ENCODE data around the gene FADS3. TPM values are rescaled to one million over a fixed set of nuclear protein-coding genes. Genes with fewer than 3 reads are reported as not detected.

Gene FADS3
- total and polyA plus RNA-seq, 2 of the 13 experiments (the other 11 are each of a cell fraction or from before 2014, with no cell fraction given) = 13.4 to 23.2 TPM

DNA sequence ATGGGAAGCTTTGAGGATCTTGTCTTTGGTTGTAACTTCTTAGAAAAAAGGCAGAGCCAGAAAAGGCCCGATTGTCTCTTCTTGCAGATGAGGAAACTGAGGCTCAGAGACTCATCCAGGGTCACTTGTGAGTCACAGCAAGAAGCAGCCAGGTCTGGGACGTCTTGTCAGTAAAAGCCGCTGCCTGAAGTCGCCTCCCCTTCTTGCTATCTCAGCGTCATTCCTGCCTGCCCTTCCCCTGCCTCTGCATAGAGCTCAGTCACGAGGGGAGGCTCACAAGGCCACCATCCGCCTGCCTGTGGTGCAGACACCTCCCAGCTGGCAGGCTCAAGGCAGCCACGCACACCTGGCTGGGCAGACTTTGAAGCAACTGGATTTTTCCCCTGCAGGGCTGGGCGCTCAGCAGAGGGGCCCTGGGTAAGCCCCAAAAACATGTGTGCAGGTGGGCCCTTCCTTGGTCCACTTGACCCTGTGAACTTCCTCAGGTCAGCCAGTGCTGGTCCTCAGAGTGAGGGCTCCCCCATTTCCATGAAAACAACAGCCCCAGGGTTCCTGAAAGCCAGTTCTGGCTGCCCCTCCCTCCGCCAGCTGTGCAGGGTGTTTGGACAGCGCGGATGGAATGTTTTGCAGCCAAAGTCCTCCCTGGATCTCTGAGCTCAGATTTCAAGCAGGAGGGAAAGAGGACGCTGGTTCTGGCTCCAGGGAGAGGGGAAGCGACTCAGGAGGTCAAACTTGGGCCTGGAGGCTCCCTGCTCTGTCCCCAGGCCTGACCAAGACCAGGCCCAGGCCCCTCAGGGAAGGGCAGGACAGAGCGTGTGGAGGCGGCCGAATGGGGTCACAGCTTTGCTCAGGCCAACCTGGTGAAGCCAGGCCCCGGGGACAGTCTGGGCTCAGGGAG is 32.1 kb upstream of the FADS3 start (continued):
- TF ChIP-seq, protein P1, sequence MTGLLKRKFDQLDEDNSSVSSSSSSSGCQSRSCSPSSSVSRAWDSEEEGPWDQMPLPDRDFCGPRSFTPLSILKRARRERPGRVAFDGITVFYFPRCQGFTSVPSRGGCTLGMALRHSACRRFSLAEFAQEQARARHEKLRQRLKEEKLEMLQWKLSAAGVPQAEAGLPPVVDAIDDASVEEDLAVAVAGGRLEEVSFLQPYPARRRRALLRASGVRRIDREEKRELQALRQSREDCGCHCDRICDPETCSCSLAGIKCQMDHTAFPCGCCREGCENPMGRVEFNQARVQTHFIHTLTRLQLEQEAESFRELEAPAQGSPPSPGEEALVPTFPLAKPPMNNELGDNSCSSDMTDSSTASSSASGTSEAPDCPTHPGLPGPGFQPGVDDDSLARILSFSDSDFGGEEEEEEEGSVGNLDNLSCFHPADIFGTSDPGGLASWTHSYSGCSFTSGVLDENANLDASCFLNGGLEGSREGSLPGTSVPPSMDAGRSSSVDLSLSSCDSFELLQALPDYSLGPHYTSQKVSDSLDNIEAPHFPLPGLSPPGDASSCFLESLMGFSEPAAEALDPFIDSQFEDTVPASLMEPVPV (CRISPR knock-in tag; IDR thresholded peaks at IDR 0.05) = 0 out of 2 replicates have a peak, but pooled peaks have one; percentile 39
- TF ChIP-seq ZNF30 (CRISPR knock-in tag; IDR thresholded peaks at IDR 0.05) (no peak), MAFG (CRISPR knock-in tag; IDR thresholded peaks at IDR 0.05) (no peak), NCOR1 (IDR thresholded peaks at IDR 0.05; ENCODE audit: borderline replicate concordance, low read length) (0 out of 2 replicates have a peak, but pooled peaks have one; percentile 16), ZNF720 (CRISPR knock-in tag; IDR thresholded peaks at IDR 0.05) (no peak), ZNF564 (CRISPR knock-in tag; IDR thresholded peaks at IDR 0.05) (peak; percentile 56; the same call in 1 of the 2 replicates), ATF7-NPFF (CRISPR knock-in tag; IDR thresholded peaks at IDR 0.05; ENCODE audit: low read depth) (peak; percentile 58; the same call in 1 of the 2 replicates), CHCHD3 (CRISPR knock-in tag; IDR thresholded peaks at IDR 0.05) (no peak), PHF20 (CRISPR knock-in tag; IDR thresholded peaks at IDR 0.05) (peak; percentile 55; the same call in 1 of the 2 replicates), SOX13 (IDR thresholded peaks at IDR 0.05) (no peak), SOX13 (CRISPR knock-in tag; conservative IDR thresholded peaks at IDR 0.05 in 1 of 2, IDR thresholded peaks at IDR 0.05 in 1 of 2) (peak in 1 of 2 experiments; percentile 62; a peak in 2 of 4 replicates), SMARCE1 (IDR thresholded peaks at IDR 0.05; ENCODE audit: borderline replicate concordance) (no peak), ZNF337 (CRISPR knock-in tag; IDR thresholded peaks at IDR 0.05; ENCODE audit: borderline replicate concordance, low read depth) (no peak), ZNF747 (CRISPR knock-in tag; IDR thresholded peaks at IDR 0.05; ENCODE audit: borderline replicate concordance) (no peak)
- TF ChIP-seq, protein P2, sequence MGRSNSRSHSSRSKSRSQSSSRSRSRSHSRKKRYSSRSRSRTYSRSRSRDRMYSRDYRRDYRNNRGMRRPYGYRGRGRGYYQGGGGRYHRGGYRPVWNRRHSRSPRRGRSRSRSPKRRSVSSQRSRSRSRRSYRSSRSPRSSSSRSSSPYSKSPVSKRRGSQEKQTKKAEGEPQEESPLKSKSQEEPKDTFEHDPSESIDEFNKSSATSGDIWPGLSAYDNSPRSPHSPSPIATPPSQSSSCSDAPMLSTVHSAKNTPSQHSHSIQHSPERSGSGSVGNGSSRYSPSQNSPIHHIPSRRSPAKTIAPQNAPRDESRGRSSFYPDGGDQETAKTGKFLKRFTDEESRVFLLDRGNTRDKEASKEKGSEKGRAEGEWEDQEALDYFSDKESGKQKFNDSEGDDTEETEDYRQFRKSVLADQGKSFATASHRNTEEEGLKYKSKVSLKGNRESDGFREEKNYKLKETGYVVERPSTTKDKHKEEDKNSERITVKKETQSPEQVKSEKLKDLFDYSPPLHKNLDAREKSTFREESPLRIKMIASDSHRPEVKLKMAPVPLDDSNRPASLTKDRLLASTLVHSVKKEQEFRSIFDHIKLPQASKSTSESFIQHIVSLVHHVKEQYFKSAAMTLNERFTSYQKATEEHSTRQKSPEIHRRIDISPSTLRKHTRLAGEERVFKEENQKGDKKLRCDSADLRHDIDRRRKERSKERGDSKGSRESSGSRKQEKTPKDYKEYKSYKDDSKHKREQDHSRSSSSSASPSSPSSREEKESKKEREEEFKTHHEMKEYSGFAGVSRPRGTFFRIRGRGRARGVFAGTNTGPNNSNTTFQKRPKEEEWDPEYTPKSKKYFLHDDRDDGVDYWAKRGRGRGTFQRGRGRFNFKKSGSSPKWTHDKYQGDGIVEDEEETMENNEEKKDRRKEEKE (IDR thresholded peaks at IDR 0.05) = no peak
- TF ChIP-seq, protein P3, sequence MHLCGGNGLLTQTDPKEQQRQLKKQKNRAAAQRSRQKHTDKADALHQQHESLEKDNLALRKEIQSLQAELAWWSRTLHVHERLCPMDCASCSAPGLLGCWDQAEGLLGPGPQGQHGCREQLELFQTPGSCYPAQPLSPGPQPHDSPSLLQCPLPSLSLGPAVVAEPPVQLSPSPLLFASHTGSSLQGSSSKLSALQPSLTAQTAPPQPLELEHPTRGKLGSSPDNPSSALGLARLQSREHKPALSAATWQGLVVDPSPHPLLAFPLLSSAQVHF (CRISPR knock-in tag; IDR thresholded peaks at IDR 0.05) = no peak
- TF ChIP-seq, protein P4, sequence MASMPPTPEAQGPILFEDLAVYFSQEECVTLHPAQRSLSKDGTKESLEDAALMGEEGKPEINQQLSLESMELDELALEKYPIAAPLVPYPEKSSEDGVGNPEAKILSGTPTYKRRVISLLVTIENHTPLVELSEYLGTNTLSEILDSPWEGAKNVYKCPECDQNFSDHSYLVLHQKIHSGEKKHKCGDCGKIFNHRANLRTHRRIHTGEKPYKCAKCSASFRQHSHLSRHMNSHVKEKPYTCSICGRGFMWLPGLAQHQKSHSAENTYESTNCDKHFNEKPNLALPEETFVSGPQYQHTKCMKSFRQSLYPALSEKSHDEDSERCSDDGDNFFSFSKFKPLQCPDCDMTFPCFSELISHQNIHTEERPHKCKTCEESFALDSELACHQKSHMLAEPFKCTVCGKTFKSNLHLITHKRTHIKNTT (CRISPR knock-in tag; IDR thresholded peaks at IDR 0.05) = no peak
- TF ChIP-seq, protein P5, sequence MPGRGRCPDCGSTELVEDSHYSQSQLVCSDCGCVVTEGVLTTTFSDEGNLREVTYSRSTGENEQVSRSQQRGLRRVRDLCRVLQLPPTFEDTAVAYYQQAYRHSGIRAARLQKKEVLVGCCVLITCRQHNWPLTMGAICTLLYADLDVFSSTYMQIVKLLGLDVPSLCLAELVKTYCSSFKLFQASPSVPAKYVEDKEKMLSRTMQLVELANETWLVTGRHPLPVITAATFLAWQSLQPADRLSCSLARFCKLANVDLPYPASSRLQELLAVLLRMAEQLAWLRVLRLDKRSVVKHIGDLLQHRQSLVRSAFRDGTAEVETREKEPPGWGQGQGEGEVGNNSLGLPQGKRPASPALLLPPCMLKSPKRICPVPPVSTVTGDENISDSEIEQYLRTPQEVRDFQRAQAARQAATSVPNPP (CRISPR knock-in tag; IDR thresholded peaks at IDR 0.05) = no peak
- TF ChIP-seq, protein P6, sequence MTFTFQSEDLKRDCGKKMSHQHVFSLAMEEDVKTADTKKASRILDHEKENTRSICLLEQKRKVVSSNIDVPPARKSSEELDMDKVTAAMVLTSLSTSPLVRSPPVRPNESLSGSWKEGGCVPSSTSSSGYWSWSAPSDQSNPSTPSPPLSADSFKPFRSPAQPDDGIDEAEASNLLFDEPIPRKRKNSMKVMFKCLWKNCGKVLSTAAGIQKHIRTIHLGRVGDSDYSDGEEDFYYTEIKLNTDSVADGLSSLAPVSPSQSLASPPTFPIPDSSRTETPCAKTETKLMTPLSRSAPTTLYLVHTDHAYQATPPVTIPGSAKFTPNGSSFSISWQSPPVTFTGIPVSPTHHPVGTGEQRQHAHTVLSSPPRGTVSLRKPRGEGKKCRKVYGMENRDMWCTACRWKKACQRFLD (CRISPR knock-in tag; IDR thresholded peaks at IDR 0.05; ENCODE audit: borderline replicate concordance) = no peak
